Left ventricle myocardium inferior (tissue), 1 donor: Measurements from ENCODE around the gene ESPN. TPM values are rescaled to one million over a fixed set of nuclear protein-coding genes. Genes with fewer than 3 reads are reported as not detected.
A peak's percentile ranks its signal among the peaks of the same experiment; 100 is the strongest.

ENCODE experiments used
- DNase-seq: peaks from one replicate; pipeline ENCODE4 v3.0.0-alpha.2; 2020
- H3K27ac ChIP-seq: fragments of 200-600 bp; replicated peaks from 2 replicates; pipeline ENCODE4 v1.8.0; 2021
- H3K27me3 ChIP-seq: fragments of 200-600 bp; 2 replicates; pipeline ENCODE4 v1.8.0; 2021; ENCODE audit warnings: low read depth
- H3K36me3 ChIP-seq: fragments of 200-600 bp; 2 replicates; pipeline ENCODE4 v1.8.0; 2021
- H3K4me1 ChIP-seq: fragments of 200-600 bp; 2 replicates; pipeline ENCODE4 v1.8.0; 2021
- H3K4me3 ChIP-seq: fragments of 200-600 bp; 2 replicates; pipeline ENCODE4 v1.8.0; 2021; ENCODE audit warnings: mild to moderate bottlenecking, moderate library complexity
- H3K9me3 ChIP-seq: fragments of 200-600 bp; replicated peaks from 2 replicates; pipeline ENCODE4 v1.8.0; 2021
- intact Hi-C: fragments of 100-400 bp; cut with micrococcal nuclease; formaldehyde crosslinking; loops from one replicate; pipeline ENCODE4 v1.11.0; 2022
- total RNA-seq: library from RNA; stranded (reverse); fragmentation: NEBNext Ultra II Directional; extraction: Animal tissue kit (Norgen Biotek cat#: 25700); gene quantifications from one replicate; pipeline ENCODE4 v1.2.1, GENCODE V29; 2021
- TF ChIP-seq, protein P1 (sequence below): fragments of 200-600 bp; IDR thresholded peaks from 2 replicates; pipeline ENCODE4 v1.8.0; 2021; ENCODE audit warnings: antibody characterized with exemption, mild to moderate bottlenecking, borderline replicate concordance
- donor health status: DM: no; HTN: yes; CAD: no; lungs with severe emphysema.

ESPN gene
- total RNA-seq, 1 donor from 2014 or later: 0.41 TPM

DNA sequence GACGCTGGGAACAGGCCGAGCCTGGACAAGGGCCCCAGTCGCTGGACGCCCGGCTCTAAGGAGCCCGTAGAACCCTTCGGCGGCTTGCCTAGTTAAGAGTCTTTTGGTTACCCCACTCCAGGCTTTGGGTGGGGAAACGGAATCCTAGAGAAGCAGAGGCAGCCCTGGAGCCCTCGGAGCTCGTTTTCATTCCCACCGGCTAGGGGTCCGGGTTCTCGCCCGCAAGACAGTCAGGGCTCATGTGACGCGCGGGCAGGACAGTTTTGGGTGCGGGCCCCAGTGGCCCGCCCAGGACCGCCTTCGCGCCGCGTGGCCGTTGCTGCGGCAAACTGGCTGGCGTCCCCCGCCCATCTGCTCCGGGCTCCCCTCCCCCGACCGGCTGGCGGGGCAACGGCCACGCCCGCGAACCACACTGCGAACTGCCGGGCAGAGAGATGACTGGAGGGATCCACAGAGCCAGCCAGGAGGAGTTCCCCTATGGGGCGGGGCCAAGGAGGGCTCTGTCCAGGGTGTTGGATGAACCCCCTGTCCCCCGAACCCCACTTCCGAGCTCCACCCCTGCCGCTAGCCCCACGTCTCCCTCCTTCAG is 4.0 kb upstream of the ESPN start:
- no peak for DNase-seq
- H3K27ac ChIP-seq: no peak overlapping the region
- peak overlapping the region; percentile 58 for H3K4me3 ChIP-seq
- H3K9me3 ChIP-seq: no peaks in the 10 kb centered on the region
- intact Hi-C loops: no loop called here
- H3K36me3 ChIP-seq: no peaks in the 10 kb centered on the region
- H3K27me3 ChIP-seq: peaks cover 100% of the 10 kb centered on the region
- TF ChIP-seq, protein P1, sequence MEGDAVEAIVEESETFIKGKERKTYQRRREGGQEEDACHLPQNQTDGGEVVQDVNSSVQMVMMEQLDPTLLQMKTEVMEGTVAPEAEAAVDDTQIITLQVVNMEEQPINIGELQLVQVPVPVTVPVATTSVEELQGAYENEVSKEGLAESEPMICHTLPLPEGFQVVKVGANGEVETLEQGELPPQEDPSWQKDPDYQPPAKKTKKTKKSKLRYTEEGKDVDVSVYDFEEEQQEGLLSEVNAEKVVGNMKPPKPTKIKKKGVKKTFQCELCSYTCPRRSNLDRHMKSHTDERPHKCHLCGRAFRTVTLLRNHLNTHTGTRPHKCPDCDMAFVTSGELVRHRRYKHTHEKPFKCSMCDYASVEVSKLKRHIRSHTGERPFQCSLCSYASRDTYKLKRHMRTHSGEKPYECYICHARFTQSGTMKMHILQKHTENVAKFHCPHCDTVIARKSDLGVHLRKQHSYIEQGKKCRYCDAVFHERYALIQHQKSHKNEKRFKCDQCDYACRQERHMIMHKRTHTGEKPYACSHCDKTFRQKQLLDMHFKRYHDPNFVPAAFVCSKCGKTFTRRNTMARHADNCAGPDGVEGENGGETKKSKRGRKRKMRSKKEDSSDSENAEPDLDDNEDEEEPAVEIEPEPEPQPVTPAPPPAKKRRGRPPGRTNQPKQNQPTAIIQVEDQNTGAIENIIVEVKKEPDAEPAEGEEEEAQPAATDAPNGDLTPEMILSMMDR: no peak
- peaks cover 55% of the 10 kb centered on the region for H3K4me1 ChIP-seq

DNA sequence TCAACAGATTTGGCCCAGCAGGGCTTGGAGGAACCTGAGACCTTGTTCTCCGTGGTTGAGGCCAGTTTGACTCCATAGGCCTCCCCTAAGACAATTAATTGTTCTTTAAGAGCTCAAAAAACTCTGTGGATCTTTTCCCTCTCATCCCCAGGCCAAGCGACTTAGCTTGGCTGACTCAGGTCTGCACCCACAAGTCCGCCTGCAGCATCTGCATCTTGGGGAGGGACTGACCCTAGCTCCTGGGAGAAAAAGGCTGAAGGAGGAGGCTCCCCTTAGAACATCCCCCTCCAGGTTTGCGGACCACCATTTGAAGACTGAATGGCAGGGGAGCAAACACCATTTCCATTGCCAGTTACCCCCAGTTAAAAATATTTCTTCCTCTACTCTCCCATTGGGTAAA is 3.3 kb upstream of the ESPN start:
- TF ChIP-seq, protein P1: no peak

GRCh38 chr1:6423321-6423999 is 1.1 kb upstream of the ESPN start:
- H3K4me1 ChIP-seq: peaks cover 56% of the 10 kb centered on the region

More for the DNA sequence above, 3.3 kb upstream of the ESPN start:
- intact Hi-C loops: no loop called here
- Histone ChIP-seq H3K9me3 (no peaks in the 10 kb centered on the region), H3K27ac (no peak overlapping the region), H3K27me3 (peaks cover 100% of the 10 kb centered on the region), H3K4me1 (peaks cover 56% of the 10 kb centered on the region), H3K36me3 (no peaks in the 10 kb centered on the region), H3K4me3 (no peak overlapping the region)
- DNase-seq: no peak

GRCh38 chr1:6424000-6424565 is 493 bp upstream of the ESPN start:
- peak overlapping the region; percentile 7 for H3K4me3 ChIP-seq
- no peak overlapping the region for H3K27ac ChIP-seq
- H3K4me1 ChIP-seq: peaks cover 49% of the 10 kb centered on the region
- H3K27me3 ChIP-seq: peaks cover 100% of the 10 kb centered on the region
- TF ChIP-seq, protein P1: no peak
- intact Hi-C loops: no loop called here
- H3K36me3 ChIP-seq: no peaks in the 10 kb centered on the region
- H3K9me3 ChIP-seq: no peaks in the 10 kb centered on the region
- no peak for DNase-seq

More at GRCh38 chr1:6423321-6423999, 1.1 kb upstream of the ESPN start:
- TF ChIP-seq, protein P1: peak; percentile 63
- no peak overlapping the region for H3K27ac ChIP-seq
- peak overlapping the region; percentile 7 for H3K4me3 ChIP-seq
- intact Hi-C loops: no loop called here
- no peaks in the 10 kb centered on the region for H3K9me3 ChIP-seq
- DNase-seq: no peak
- H3K36me3 ChIP-seq: no peaks in the 10 kb centered on the region
- peaks cover 100% of the 10 kb centered on the region for H3K27me3 ChIP-seq

DNA sequence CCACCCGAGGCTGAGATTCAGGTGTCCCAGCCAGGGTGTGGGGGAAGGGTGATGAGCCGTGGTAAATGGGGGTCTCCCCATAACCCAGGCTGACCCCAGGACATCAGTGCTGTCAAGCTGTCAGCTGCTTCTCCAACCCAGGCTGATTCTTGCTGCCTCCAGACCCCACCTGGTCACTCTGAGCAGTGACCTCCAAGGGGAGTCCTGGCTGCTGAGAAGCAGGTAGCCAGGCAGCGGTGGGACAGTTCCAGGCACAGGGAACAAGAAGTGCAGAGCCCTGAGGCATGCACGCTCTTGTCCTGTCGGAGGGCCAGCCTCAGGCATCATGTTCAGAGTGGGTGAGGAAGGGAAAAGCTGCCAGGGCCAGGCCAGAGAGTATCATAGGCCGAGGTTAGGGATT is 1.1 kb downstream of the ESPN start:
- TF ChIP-seq, protein P1: no peak
- H3K4me1 ChIP-seq: peaks cover 40% of the 10 kb centered on the region
- no peak overlapping the region for H3K4me3 ChIP-seq
- H3K9me3 ChIP-seq: no peaks in the 10 kb centered on the region
- no peaks in the 10 kb centered on the region for H3K36me3 ChIP-seq
- no peak overlapping the region for H3K27ac ChIP-seq
- DNase-seq: no peak
- intact Hi-C loops: no loop called here
- H3K27me3 ChIP-seq: peaks cover 100% of the 10 kb centered on the region
